ENCODE results near the gene KPTN.
"Not testable (repeated sequence)": the region's sequence is repeated elsewhere in the genome, so short reads cannot be mapped to it uniquely, and the experiment has no call there.

The KPTN gene

GRCh38 chr19:47492571-47493377, 8.8 kb upstream of the KPTN start:
- in situ Hi-C loops (cut with HindIII; ENCODE audit: low sequenced_read_pairs), result no loop called here

- in situ Hi-C loops (cut with HindIII; ENCODE audit: low sequenced_read_pairs), result no loop called here
These were observed 8.1 kb upstream of the KPTN start for GRCh38 chr19:47492137-47492533.

- in situ Hi-C loops (cut with HindIII; ENCODE audit: low sequenced_read_pairs), result no loop called here
These were observed 7.5 kb upstream of the KPTN start for GRCh38 chr19:47491358-47492136.

- in situ Hi-C loops (cut with HindIII; ENCODE audit: low sequenced_read_pairs), result no loop called here
These were observed 6.8 kb upstream of the KPTN start for GRCh38 chr19:47490847-47491246.

- in situ Hi-C loops (cut with HindIII; ENCODE audit: low sequenced_read_pairs), result no loop called here
These were observed 6.0 kb upstream of the KPTN start for GRCh38 chr19:47490031-47490430.

- in situ Hi-C loops (cut with HindIII; ENCODE audit: low sequenced_read_pairs), result no loop called here
These were observed 5.3 kb upstream of the KPTN start for GRCh38 chr19:47489072-47489914.

- in situ Hi-C loops (cut with HindIII; ENCODE audit: low sequenced_read_pairs), result no loop called here
These were observed 3.8 kb upstream of the KPTN start for GRCh38 chr19:47487551-47488515.

GRCh38 chr19:47486900-47487299, 2.9 kb upstream of the KPTN start:
- in situ Hi-C loops (cut with HindIII; ENCODE audit: low sequenced_read_pairs), result no loop called here

GRCh38 chr19:47486220-47486619, 2.2 kb upstream of the KPTN start:
- in situ Hi-C loops (cut with HindIII; ENCODE audit: low sequenced_read_pairs), result not testable (repeated sequence)

GRCh38 chr19:47485210-47485609, 1.2 kb upstream of the KPTN start:
- in situ Hi-C loops (cut with HindIII; ENCODE audit: low sequenced_read_pairs), result no loop called here

- in situ Hi-C loops (cut with HindIII; ENCODE audit: low sequenced_read_pairs), result no loop called here
These were observed 819 bp downstream of the KPTN start for GRCh38 chr19:47483200-47483599.

GRCh38 chr19:47481460-47482052, 2.5 kb downstream of the KPTN start:
- in situ Hi-C loops (cut with HindIII; ENCODE audit: low sequenced_read_pairs), result no loop called here

GRCh38 chr19:47480658-47481057, 3.4 kb downstream of the KPTN start:
- in situ Hi-C loops (cut with HindIII; ENCODE audit: low sequenced_read_pairs), result no loop called here

- in situ Hi-C loops (cut with HindIII; ENCODE audit: low sequenced_read_pairs), result no loop called here
These were observed 4.1 kb downstream of the KPTN start for GRCh38 chr19:47479701-47480503.

- in situ Hi-C loops (cut with HindIII; ENCODE audit: low sequenced_read_pairs), result no loop called here
These were observed 7.5 kb downstream of the KPTN start for GRCh38 chr19:47476438-47476972.

- in situ Hi-C loops (cut with HindIII; ENCODE audit: low sequenced_read_pairs), result no loop called here
These were observed 8.6 kb downstream of the KPTN start for GRCh38 chr19:47475465-47475864.

GRCh38 chr19:47473336-47473735, 10.7 kb downstream of the KPTN start:
- in situ Hi-C loops (cut with HindIII; ENCODE audit: low sequenced_read_pairs), result no loop called here

- in situ Hi-C loops (cut with HindIII; ENCODE audit: low sequenced_read_pairs), result no loop called here
These were observed 12.1 kb downstream of the KPTN start, which contains the start of gene SLC8A2 for GRCh38 chr19:47471733-47472457. SLC8A2 (minus strand) TSS chr19:47471893; CDS start chr19:47466403, 5,490 bp downstream.
